Measurements from ENCODE around the gene TTC21A.

TTC21A gene

DNA sequence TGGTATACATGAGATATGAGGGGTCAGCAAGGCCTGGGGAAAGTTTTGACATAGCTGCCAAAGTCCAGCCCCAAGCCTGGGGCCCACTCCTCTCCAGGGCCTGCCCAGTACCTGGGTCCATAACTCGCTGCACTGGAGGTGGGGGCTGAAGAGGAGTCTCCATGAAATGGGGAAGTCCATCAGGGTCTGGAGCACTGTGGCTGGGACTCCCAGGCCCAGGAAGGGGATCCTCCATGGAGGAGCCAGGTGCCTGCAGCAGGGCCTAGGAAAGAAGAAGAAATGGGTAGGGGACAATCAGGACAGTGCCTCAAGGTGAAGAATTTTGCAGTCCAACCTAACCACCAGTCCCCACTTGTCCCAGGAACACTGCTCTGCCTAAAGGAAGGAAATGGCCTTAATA lies 8.2 kb upstream of the TTC21A start:
- DNase-seq (ENCODE audit: low read depth in 2 of 2) = no peak

DNA sequence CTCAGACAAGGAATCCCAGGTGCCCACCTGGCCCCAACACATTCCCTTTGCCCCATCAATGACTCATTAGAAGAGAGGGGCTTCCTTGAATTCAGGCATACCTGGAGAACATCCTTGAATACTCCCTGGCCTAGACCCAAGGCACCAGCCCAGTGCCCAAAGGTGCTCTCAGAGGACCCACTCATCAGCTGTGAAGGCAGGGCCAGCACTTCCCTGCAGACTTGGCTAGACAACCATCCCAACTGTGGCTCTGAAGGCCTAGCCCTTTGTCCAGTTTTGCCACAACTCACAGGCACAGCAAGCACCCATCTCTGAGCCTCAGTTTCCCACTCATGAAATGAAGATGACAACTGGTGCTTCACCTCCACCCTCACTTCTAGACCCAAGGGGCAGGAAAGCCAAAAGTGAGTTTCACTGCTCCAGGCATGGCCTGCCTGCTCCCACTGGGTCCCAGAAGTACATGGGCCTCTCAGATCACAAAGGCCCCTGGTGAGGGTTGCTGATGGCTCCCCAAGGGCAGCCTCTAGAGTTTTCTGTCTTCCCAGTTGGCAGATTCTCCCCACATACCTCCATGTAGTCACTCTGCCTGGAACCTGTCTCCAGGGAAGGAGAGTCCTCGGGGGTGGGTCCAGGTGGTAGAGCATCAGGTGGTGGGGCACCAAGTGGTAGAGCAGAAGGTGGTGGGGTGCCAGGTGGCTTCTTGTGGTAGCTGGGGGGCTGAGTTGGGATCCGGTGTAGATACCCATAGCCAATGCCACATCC lies 7.6 kb upstream of the TTC21A start:
- no peak for DNase-seq (ENCODE audit: low read depth in 2 of 2)

GRCh38 chr3:39100500-39100886 lies 7.0 kb upstream of the TTC21A start:
- DNase-seq (ENCODE audit: low read depth in 2 of 2) = no peak

DNA sequence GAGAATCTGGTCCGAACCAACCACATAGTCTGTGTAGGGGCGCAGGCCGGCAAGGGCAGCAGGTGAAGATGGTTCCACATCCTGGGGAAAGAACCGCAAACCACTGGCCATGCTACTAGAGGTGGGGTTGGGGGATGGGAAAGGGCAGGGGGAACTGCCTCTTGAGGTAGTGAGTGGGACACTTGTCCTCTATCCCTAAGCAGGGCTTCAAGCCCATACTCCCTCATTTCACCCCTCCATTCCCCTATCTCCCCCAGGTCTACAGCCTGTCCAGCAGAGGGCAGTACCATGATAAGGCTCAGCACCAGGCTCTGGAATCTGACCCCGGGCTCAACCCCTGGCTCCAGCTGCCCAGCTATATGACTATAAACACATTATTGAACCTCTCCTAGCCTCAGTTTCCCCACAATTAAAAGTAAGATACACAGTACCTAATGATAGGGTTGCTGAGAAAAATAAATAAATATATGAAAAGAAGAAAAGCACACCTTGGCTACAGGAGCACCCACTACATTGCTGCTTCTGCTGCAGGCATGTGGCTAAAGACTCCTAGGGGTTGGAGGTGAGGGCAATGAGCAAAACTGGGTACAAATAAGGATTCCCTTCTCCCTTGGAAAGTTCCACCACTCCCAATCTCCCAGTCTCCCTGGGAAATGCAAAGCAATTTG lies 6.3 kb upstream of the TTC21A start:
- peak in 1 of 2 donors; percentile 30 for DNase-seq (ENCODE audit: low read depth in 2 of 2)

DNA sequence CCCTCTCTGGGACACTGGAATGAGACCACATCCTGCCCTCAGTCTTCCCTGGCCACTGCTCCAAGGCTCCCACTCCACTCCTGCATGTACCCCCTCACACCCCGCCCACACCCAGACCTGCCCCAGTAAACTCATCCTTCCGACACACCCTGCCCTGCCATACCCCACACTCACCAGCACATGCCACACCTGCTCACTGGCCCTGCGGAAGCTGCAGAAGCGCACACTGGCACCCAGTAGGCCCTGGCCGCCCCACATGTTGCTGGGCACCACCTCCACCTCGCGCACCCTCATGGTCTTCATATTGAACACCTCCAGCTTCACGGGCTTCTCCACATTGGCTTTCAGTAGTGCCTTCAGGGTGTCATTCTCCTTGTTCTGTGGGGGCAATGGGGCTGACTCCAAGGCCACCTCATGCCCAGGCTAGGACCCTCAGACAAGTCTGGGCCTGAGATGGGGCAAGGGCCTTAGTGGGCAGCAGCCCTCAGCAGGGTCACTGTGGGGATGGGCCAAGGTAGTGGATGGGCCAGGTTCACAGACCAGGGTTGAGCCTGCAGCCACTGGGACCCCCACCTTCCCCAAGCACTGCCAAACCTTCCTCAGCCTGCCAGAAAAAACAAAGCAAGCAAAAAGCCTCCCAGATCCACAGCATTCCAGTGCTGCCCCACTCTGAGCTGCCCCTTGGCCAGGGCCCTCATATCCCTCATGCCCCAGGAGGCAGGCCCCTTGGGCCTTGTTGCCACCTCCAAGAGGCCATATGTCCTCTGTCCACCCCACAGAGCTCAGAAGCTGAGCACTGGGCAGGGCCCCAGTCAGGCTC lies 4.8 kb upstream of the TTC21A start:
- no peak for DNase-seq (ENCODE audit: low read depth in 2 of 2)

GRCh38 chr3:39103324-39103693 lies 4.2 kb upstream of the TTC21A start:
- no peak for DNase-seq (ENCODE audit: low read depth in 2 of 2)

- DNase-seq (ENCODE audit: low read depth in 2 of 2) = no peak
Observed at GRCh38 chr3:39103791-39104552, 3.5 kb upstream of the TTC21A start.

- DNase-seq (ENCODE audit: low read depth in 2 of 2) = no peak
Observed at GRCh38 chr3:39104961-39105686, 2.4 kb upstream of the TTC21A start.

DNA sequence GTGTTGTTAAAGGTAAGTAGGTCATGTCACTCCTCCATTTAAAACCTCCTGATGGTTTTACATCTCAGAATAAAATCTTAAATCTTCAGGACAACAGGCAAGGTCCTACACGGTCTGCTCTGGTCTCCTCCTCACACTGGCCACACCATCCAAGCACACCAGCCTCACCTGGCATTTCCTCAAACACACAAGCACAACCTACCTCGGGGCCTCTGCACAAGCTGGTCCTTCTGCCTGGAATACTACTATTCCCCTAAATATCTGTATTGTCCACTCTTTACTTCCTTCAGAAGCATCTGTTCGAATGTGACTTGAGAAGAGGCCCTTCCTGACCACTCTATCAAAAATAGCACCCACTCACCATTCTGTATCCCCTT lies 1.8 kb upstream of the TTC21A start:
- DNase-seq (ENCODE audit: low read depth in 2 of 2) = no peak

- no peak for DNase-seq (ENCODE audit: low read depth in 2 of 2)
Observed at GRCh38 chr3:39106281-39106811, 1.1 kb upstream of the TTC21A start.

GRCh38 chr3:39106851-39107387 lies 561 bp upstream of the TTC21A start:
- no peak for DNase-seq (ENCODE audit: low read depth in 2 of 2)

- DNase-seq (ENCODE audit: low read depth in 2 of 2) = no peak
Observed at GRCh38 chr3:39108200-39108710, 775 bp downstream of the TTC21A start.

GRCh38 chr3:39109086-39109485 lies 1.6 kb downstream of the TTC21A start:
- DNase-seq (ENCODE audit: low read depth in 2 of 2) = no peak

DNA sequence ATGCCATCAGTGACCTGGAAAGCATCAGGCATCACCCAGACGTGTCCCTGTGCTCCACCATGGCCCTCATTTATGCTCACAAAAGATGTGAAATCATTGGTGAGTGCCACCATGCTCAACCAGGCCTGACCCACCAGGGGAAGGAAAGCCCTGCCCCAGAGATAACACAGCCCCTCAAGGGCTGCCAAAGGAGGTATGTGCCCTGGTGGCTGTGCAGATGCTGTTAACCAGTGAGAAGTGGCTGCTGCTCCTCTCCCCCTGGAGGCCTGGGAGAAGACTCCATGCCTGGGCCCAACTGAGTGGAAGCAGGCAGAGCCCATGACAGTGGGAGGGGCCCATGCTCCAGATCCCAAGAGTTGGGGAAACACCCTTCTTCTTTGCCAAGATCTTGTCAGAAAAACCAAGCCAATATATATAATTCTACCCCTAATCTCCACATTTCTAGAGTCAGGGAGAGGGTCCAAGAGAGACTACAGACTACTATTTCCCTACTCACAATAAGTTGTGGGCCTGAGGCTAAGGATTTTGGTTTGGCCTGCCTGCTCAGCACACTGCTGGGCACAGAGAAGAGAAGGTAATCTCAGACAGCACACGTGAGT lies 2.7 kb downstream of the TTC21A start:
- no peak for DNase-seq (ENCODE audit: low read depth in 2 of 2)

- no peak for DNase-seq (ENCODE audit: low read depth in 2 of 2)
Observed at GRCh38 chr3:39112113-39112512, 4.6 kb downstream of the TTC21A start.

GRCh38 chr3:39112535-39112934 lies 5.1 kb downstream of the TTC21A start:
- DNase-seq (ENCODE audit: low read depth in 2 of 2) = no peak

DNA sequence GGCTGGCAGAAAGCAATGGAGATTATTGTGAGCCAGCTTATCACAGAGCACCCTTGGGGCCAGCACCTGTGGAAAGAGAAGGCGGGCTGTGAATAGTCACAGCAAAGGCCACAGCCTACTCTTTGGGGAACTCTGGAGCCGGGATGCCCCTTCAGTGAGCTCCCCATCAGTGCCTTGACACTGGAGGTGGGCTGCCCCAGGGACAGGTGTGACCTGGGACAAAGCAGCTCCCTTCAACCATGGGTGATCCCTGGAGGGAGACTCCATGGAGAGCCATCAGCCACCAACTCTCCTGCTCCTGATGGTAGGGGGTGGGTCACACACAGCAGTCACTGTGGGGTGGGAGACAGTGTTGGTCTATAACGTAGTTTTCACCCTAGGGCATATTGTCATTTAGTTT lies 5.8 kb downstream of the TTC21A start:
- no peak for DNase-seq (ENCODE audit: low read depth in 2 of 2)

- no peak for DNase-seq (ENCODE audit: low read depth in 2 of 2)
Observed at GRCh38 chr3:39114456-39114855, 7.0 kb downstream of the TTC21A start.

GRCh38 chr3:39115870-39116269 lies 8.4 kb downstream of the TTC21A start:
- DNase-seq (ENCODE audit: low read depth in 2 of 2) = no peak

GRCh38 chr3:39118079-39118478 lies 10.6 kb downstream of the TTC21A start:
- DNase-seq (ENCODE audit: low read depth in 2 of 2) = no peak

All from stimulated activated CD8-positive, alpha-beta memory T cell treated with anti-CD3 and anti-CD28 coated beads, Interleukin-2, amount 100 ng/mL, for 48 hours (primary cell).